ENCODE data around the gene SMAGP. TPM values are rescaled to one million over a fixed set of nuclear protein-coding genes. Genes with fewer than 3 reads are reported as not detected.

The SMAGP gene
- total and polyA plus RNA-seq, 2 of the 13 experiments (the other 11 are each of a cell fraction or from before 2014, with no cell fraction given): 9.2 TPM

- TF ChIP-seq ZNF687 (CRISPR knock-in tag; IDR thresholded peaks at IDR 0.05) (peak; percentile 80), POGK (CRISPR knock-in tag; conservative IDR thresholded peaks at IDR 0.05) (peak; percentile 78), ZNF549 (CRISPR knock-in tag; IDR thresholded peaks at IDR 0.05) (no peak), AHDC1 (CRISPR knock-in tag; IDR thresholded peaks at IDR 0.05; ENCODE audit: borderline replicate concordance) (no peak), ZNF180 (CRISPR knock-in tag; IDR thresholded peaks at IDR 0.05; ENCODE audit: borderline replicate concordance, low read depth) (no peak), HOMEZ (CRISPR knock-in tag; IDR thresholded peaks at IDR 0.05; ENCODE audit: low read depth) (no peak), MIER2 (CRISPR knock-in tag; IDR thresholded peaks at IDR 0.05) (no peak), ZSCAN30 (CRISPR knock-in tag; IDR thresholded peaks at IDR 0.05) (no peak), HHEX (CRISPR knock-in tag; IDR thresholded peaks at IDR 0.05) (no peak), SP2 (CRISPR knock-in tag; IDR thresholded peaks at IDR 0.05) (0 out of 2 replicates have a peak, but pooled peaks have one; percentile 29), POLR2A (IDR thresholded peaks at IDR 0.05; ENCODE audit: insufficient read depth in 1 of 2, low read depth in 2 of 2, low read length in 2 of 2) (peak in 1 of 2 experiments; percentile 44; a peak in 2 of 4 replicates)
These were observed at the start of gene SMAGP (continued) for GRCh38 chr12:51270067-51270950.

All from HepG2 (cell line).